WTC11 (cell line): ENCODE data around the gene OR56A3. TPM values are rescaled to one million over a fixed set of nuclear protein-coding genes. Genes with fewer than 3 reads are reported as not detected.

ENCODE experiments used
- ATAC-seq: fragments of 200-7000 bp; cut with Tn5 transposase; 2 replicates; pipeline ENCODE4 v1.10.0; 2021; ENCODE audit warnings: mild to moderate bottlenecking, moderate library complexity
- CTCF ChIA-PET: fragments of 300-600 bp; sonication (Branson Sonifier 250); formaldehyde crosslinking; loops from one replicate; lab custom pipeline; 2021; ENCODE audit warnings: antibody characterized with exemption; lab: Charles Lee
- POLR2A ChIA-PET: fragments of 350-600 bp; sonication (Branson Sonifier 250); formaldehyde crosslinking; loops from one replicate; lab custom pipeline; 2021; ENCODE audit warnings: antibody characterized with exemption; lab: Charles Lee
- DNase-seq: peaks from one replicate; pipeline ENCODE4 v3.0.0; 2021; ENCODE audit warnings: low spot score
- H3K27ac Mint-ChIP-seq: 2 replicates; pipeline ENCODE4 v1.8.0; 2021; ENCODE audit warnings: mixed read lengths
- H3K27me3 Mint-ChIP-seq: 2 replicates; pipeline ENCODE4 v1.8.0; 2021; ENCODE audit warnings: low read depth, mild to moderate bottlenecking, moderate library complexity, mixed read lengths
- H3K36me3 Mint-ChIP-seq: 2 replicates; pipeline ENCODE4 v1.8.0; 2021; ENCODE audit warnings: mixed read lengths
- H3K4me1 Mint-ChIP-seq: 2 replicates; pipeline ENCODE4 v1.8.0; 2022; ENCODE audit warnings: mixed read lengths
- H3K4me3 Mint-ChIP-seq: 2 replicates; pipeline ENCODE4 v1.8.0; 2021; ENCODE audit warnings: mild to moderate bottlenecking, moderate library complexity, mixed read lengths
- H3K9me3 Mint-ChIP-seq: 2 replicates; pipeline ENCODE4 v1.8.0; 2021; ENCODE audit warnings: mixed read lengths
- CREM ChIP-seq: sonication (generic); formaldehyde crosslinking; IDR thresholded peaks from 2 replicates; pipeline ENCODE4 v1.8.1; 2022; ENCODE audit warnings: mild to moderate bottlenecking, missing genetic modification reagents, moderate library complexity
- GTF2I ChIP-seq: fragments of 250-450 bp; sonication (Bioruptor Pico); conservative IDR thresholded peaks from 2 replicates; pipeline ENCODE4 v1.4.0; 2021; ENCODE audit warnings: mild to moderate bottlenecking
- HMGA2 ChIP-seq: fragments of 250-450 bp; sonication (Bioruptor Pico); IDR thresholded peaks from 2 replicates; pipeline ENCODE4 v1.4.0; 2021; ENCODE audit warnings: mild to moderate bottlenecking, moderate library complexity
- NR3C1 ChIP-seq: sonication (generic); formaldehyde crosslinking; conservative IDR thresholded peaks from 2 replicates; pipeline ENCODE4 v1.8.1; 2023; ENCODE audit warnings: low read depth, mild to moderate bottlenecking, missing genetic modification reagents
- SP1 ChIP-seq: sonication (generic); formaldehyde crosslinking; conservative IDR thresholded peaks from 2 replicates; pipeline ENCODE4 v1.8.1; 2022; ENCODE audit warnings: missing genetic modification reagents
- TEAD4 ChIP-seq: sonication (generic); formaldehyde crosslinking; IDR thresholded peaks from 2 replicates; pipeline ENCODE4 v1.8.0; 2022; ENCODE audit warnings: mild to moderate bottlenecking, missing genetic modification reagents
- ZNF423 ChIP-seq: fragments of 250-450 bp; sonication (Bioruptor Pico); IDR thresholded peaks from 2 replicates; pipeline ENCODE4 v2.1.2; 2022; ENCODE audit warnings: mild to moderate bottlenecking, moderate library complexity
- total RNA-seq: library from RNA; stranded (reverse); gene quantifications from 3 replicates; pipeline ENCODE4 v1.2.3, GENCODE V29; 2021
- TF ChIP-seq, protein P1 (sequence below): sonication (generic); formaldehyde crosslinking; IDR thresholded peaks from 2 replicates; pipeline ENCODE4 v1.8.1; 2022; ENCODE audit warnings: low read depth, missing genetic modification reagents, borderline replicate concordance
- TF ChIP-seq, protein P2 (sequence below): sonication (generic); formaldehyde crosslinking; IDR thresholded peaks from 2 replicates; pipeline ENCODE4 v1.8.1; 2023; ENCODE audit warnings: mild to moderate bottlenecking, missing genetic modification reagents
- TF ChIP-seq, protein P3 (sequence below): sonication (generic); formaldehyde crosslinking; IDR thresholded peaks from 2 replicates; pipeline ENCODE4 v1.8.0; 2022; ENCODE audit warnings: mild to moderate bottlenecking, missing genetic modification reagents
- TF ChIP-seq, protein P4 (sequence below): sonication (generic); formaldehyde crosslinking; IDR thresholded peaks from 2 replicates; pipeline ENCODE4 v1.8.0; 2022; ENCODE audit warnings: mild to moderate bottlenecking, missing genetic modification reagents
- TF ChIP-seq, protein P5 (sequence below): sonication (generic); formaldehyde crosslinking; IDR thresholded peaks from 2 replicates; pipeline ENCODE4 v1.8.0; 2022; ENCODE audit warnings: missing genetic modification reagents
- TF ChIP-seq, protein P6 (sequence below): sonication (generic); formaldehyde crosslinking; IDR thresholded peaks from 2 replicates; pipeline ENCODE4 v1.8.1; 2022; ENCODE audit warnings: mild to moderate bottlenecking, moderate library complexity, missing genetic modification reagents
- TF ChIP-seq, protein P7 (sequence below): sonication (generic); formaldehyde crosslinking; IDR thresholded peaks from 2 replicates; pipeline ENCODE4 v1.8.0; 2022; ENCODE audit warnings: mild to moderate bottlenecking, missing genetic modification reagents
- TF ChIP-seq, protein P8 (sequence below): sonication (generic); formaldehyde crosslinking; IDR thresholded peaks from 2 replicates; pipeline ENCODE4 v1.8.0; 2023; ENCODE audit warnings: missing genetic modification reagents, mild to moderate bottlenecking, borderline replicate concordance
- TF ChIP-seq, protein P9 (sequence below): sonication (generic); formaldehyde crosslinking; IDR thresholded peaks from 2 replicates; pipeline ENCODE4 v1.8.1; 2023; ENCODE audit warnings: mild to moderate bottlenecking, moderate library complexity, missing genetic modification reagents

Gene OR56A3
- total RNA-seq, 1 experiment from 2014 or later, result not detected

DNA sequence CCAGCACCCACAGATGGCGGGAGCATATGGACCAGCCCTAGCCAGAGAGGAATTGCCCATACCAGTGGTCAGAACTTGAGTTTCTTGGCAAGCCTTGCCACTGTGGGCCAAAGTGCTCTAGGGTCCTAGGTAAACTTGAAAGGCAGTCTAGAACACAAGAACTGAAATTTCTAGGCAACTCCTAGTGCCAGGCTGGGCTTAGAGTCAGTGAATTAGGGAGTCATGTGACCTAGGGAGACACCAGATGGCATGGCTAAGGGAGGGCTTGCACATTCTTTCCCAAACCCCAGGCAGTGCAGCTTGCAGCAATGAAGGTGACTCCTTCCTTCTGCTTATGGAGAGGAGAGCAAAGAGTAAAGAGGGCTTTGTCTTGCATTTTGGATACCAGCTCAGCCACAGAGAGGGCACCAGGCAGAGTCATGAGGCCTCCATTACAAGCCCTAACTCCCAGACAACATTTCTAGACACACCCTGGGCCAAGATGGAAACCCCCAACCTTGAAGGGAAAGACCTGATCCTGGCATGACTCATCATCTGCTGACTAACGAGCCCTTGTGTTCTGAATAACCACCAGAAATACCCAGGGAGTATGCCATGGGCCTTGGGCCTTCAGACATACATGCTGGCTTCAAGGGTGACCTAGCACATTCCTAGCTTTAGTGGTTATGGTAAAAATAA, 19.2 kb upstream of the OR56A3 start:
- DNase-seq (no peak), ATAC-seq (no peak)
- Mint-ChIP-seq H3K9me3 (peaks cover 60% of the 10 kb centered on the region), H3K4me3 (no peak overlapping the region), H3K4me1 (no peaks in the 10 kb centered on the region), H3K36me3 (peaks cover 14% of the 10 kb centered on the region), H3K27me3 (peaks cover 6% of the 10 kb centered on the region), H3K27ac (no peak overlapping the region)
- TF ChIP-seq, protein P1, sequence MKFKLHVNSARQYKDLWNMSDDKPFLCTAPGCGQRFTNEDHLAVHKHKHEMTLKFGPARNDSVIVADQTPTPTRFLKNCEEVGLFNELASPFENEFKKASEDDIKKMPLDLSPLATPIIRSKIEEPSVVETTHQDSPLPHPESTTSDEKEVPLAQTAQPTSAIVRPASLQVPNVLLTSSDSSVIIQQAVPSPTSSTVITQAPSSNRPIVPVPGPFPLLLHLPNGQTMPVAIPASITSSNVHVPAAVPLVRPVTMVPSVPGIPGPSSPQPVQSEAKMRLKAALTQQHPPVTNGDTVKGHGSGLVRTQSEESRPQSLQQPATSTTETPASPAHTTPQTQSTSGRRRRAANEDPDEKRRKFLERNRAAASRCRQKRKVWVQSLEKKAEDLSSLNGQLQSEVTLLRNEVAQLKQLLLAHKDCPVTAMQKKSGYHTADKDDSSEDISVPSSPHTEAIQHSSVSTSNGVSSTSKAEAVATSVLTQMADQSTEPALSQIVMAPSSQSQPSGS (CRISPR knock-in tag), result no peak
- no peak for TF ChIP-seq HMGA2
- no peak for TF ChIP-seq CREM (CRISPR knock-in tag)
- TF ChIP-seq, protein P2, sequence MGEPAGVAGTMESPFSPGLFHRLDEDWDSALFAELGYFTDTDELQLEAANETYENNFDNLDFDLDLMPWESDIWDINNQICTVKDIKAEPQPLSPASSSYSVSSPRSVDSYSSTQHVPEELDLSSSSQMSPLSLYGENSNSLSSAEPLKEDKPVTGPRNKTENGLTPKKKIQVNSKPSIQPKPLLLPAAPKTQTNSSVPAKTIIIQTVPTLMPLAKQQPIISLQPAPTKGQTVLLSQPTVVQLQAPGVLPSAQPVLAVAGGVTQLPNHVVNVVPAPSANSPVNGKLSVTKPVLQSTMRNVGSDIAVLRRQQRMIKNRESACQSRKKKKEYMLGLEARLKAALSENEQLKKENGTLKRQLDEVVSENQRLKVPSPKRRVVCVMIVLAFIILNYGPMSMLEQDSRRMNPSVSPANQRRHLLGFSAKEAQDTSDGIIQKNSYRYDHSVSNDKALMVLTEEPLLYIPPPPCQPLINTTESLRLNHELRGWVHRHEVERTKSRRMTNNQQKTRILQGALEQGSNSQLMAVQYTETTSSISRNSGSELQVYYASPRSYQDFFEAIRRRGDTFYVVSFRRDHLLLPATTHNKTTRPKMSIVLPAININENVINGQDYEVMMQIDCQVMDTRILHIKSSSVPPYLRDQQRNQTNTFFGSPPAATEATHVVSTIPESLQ (CRISPR knock-in tag), result no peak
- TF ChIP-seq, protein P3, sequence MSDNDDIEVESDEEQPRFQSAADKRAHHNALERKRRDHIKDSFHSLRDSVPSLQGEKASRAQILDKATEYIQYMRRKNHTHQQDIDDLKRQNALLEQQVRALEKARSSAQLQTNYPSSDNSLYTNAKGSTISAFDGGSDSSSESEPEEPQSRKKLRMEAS (CRISPR knock-in tag), result no peak
- TF ChIP-seq, protein P4, sequence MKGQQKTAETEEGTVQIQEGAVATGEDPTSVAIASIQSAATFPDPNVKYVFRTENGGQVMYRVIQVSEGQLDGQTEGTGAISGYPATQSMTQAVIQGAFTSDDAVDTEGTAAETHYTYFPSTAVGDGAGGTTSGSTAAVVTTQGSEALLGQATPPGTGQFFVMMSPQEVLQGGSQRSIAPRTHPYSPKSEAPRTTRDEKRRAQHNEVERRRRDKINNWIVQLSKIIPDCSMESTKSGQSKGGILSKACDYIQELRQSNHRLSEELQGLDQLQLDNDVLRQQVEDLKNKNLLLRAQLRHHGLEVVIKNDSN (CRISPR knock-in tag), result no peak
- TF ChIP-seq, protein P5, sequence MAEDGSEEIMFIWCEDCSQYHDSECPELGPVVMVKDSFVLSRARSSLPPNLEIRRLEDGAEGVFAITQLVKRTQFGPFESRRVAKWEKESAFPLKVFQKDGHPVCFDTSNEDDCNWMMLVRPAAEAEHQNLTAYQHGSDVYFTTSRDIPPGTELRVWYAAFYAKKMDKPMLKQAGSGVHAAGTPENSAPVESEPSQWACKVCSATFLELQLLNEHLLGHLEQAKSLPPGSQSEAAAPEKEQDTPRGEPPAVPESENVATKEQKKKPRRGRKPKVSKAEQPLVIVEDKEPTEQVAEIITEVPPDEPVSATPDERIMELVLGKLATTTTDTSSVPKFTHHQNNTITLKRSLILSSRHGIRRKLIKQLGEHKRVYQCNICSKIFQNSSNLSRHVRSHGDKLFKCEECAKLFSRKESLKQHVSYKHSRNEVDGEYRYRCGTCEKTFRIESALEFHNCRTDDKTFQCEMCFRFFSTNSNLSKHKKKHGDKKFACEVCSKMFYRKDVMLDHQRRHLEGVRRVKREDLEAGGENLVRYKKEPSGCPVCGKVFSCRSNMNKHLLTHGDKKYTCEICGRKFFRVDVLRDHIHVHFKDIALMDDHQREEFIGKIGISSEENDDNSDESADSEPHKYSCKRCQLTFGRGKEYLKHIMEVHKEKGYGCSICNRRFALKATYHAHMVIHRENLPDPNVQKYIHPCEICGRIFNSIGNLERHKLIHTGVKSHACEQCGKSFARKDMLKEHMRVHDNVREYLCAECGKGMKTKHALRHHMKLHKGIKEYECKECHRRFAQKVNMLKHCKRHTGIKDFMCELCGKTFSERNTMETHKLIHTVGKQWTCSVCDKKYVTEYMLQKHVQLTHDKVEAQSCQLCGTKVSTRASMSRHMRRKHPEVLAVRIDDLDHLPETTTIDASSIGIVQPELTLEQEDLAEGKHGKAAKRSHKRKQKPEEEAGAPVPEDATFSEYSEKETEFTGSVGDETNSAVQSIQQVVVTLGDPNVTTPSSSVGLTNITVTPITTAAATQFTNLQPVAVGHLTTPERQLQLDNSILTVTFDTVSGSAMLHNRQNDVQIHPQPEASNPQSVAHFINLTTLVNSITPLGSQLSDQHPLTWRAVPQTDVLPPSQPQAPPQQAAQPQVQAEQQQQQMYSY, result no peak
- no peak for TF ChIP-seq NR3C1
- no peak for TF ChIP-seq GTF2I
- TF ChIP-seq, protein P6, sequence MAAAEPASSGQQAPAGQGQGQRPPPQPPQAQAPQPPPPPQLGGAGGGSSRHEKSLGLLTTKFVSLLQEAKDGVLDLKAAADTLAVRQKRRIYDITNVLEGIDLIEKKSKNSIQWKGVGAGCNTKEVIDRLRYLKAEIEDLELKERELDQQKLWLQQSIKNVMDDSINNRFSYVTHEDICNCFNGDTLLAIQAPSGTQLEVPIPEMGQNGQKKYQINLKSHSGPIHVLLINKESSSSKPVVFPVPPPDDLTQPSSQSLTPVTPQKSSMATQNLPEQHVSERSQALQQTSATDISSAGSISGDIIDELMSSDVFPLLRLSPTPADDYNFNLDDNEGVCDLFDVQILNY (CRISPR knock-in tag), result no peak
- CTCF ChIA-PET, result no interaction called here
- POLR2A ChIA-PET, result no interaction called here

DNA sequence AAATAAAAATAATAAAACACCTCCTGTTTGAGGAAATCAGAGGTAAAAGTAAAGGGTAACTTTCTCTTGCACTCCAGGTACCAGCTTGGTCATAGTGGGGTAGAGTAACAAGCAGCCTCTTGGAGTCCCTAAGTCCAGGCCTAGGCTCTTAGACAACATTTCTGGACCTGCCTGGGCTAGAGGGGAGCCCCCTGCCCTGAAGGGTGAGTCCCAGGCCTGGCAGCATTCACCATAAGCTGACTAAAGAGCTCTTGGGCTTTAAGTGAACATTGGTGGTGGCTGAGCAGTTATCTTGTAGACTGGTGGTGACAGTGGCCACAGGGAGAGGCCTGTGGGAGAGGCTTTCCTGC, 18.6 kb upstream of the OR56A3 start:
- ChIA-PET POLR2A (no interaction called here), CTCF (no interaction called here)
- H3K36me3 Mint-ChIP-seq, result peaks cover 16% of the 10 kb centered on the region
- no peaks in the 10 kb centered on the region for H3K4me1 Mint-ChIP-seq
- no peak for ATAC-seq
- no peak overlapping the region for H3K4me3 Mint-ChIP-seq
- H3K9me3 Mint-ChIP-seq, result peaks cover 63% of the 10 kb centered on the region
- peaks cover 6% of the 10 kb centered on the region for H3K27me3 Mint-ChIP-seq
- no peak for DNase-seq
- no peak overlapping the region for H3K27ac Mint-ChIP-seq
- TF ChIP-seq, protein P7, sequence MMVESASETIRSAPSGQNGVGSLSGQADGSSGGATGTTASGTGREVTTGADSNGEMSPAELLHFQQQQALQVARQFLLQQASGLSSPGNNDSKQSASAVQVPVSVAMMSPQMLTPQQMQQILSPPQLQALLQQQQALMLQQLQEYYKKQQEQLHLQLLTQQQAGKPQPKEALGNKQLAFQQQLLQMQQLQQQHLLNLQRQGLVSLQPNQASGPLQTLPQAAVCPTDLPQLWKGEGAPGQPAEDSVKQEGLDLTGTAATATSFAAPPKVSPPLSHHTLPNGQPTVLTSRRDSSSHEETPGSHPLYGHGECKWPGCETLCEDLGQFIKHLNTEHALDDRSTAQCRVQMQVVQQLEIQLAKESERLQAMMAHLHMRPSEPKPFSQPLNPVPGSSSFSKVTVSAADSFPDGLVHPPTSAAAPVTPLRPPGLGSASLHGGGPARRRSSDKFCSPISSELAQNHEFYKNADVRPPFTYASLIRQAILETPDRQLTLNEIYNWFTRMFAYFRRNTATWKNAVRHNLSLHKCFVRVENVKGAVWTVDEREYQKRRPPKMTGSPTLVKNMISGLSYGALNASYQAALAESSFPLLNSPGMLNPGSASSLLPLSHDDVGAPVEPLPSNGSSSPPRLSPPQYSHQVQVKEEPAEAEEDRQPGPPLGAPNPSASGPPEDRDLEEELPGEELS (CRISPR knock-in tag), result no peak
- TF ChIP-seq, protein P8, sequence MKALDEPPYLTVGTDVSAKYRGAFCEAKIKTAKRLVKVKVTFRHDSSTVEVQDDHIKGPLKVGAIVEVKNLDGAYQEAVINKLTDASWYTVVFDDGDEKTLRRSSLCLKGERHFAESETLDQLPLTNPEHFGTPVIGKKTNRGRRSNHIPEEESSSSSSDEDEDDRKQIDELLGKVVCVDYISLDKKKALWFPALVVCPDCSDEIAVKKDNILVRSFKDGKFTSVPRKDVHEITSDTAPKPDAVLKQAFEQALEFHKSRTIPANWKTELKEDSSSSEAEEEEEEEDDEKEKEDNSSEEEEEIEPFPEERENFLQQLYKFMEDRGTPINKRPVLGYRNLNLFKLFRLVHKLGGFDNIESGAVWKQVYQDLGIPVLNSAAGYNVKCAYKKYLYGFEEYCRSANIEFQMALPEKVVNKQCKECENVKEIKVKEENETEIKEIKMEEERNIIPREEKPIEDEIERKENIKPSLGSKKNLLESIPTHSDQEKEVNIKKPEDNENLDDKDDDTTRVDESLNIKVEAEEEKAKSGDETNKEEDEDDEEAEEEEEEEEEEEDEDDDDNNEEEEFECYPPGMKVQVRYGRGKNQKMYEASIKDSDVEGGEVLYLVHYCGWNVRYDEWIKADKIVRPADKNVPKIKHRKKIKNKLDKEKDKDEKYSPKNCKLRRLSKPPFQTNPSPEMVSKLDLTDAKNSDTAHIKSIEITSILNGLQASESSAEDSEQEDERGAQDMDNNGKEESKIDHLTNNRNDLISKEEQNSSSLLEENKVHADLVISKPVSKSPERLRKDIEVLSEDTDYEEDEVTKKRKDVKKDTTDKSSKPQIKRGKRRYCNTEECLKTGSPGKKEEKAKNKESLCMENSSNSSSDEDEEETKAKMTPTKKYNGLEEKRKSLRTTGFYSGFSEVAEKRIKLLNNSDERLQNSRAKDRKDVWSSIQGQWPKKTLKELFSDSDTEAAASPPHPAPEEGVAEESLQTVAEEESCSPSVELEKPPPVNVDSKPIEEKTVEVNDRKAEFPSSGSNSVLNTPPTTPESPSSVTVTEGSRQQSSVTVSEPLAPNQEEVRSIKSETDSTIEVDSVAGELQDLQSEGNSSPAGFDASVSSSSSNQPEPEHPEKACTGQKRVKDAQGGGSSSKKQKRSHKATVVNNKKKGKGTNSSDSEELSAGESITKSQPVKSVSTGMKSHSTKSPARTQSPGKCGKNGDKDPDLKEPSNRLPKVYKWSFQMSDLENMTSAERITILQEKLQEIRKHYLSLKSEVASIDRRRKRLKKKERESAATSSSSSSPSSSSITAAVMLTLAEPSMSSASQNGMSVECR, result no peak
- no peak for TF ChIP-seq CREM (CRISPR knock-in tag)
- TF ChIP-seq ZNF423, result no peak
- TF ChIP-seq, protein P9, sequence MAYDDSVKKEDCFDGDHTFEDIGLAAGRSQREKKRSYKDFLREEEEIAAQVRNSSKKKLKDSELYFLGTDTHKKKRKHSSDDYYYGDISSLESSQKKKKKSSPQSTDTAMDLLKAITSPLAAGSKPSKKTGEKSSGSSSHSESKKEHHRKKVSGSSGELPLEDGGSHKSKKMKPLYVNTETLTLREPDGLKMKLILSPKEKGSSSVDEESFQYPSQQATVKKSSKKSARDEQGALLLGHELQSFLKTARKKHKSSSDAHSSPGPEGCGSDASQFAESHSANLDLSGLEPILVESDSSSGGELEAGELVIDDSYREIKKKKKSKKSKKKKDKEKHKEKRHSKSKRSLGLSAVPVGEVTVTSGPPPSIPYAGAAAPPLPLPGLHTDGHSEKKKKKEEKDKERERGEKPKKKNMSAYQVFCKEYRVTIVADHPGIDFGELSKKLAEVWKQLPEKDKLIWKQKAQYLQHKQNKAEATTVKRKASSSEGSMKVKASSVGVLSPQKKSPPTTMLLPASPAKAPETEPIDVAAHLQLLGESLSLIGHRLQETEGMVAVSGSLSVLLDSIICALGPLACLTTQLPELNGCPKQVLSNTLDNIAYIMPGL (CRISPR knock-in tag), result no peak
- TF ChIP-seq SP1 (CRISPR knock-in tag), result no peak
- no peak for TF ChIP-seq TEAD4 (CRISPR knock-in tag)
- TF ChIP-seq, protein P3 (CRISPR knock-in tag), result no peak
